PFSK-1 (cell line): ENCODE data around the gene ATOH8.

Source experiments
- POLR2AphosphoS5 ChIP-seq: IDR thresholded peaks from 2 replicates; pipeline ENCODE4 v1.6.1; 2012; ENCODE audit warnings: low read depth, mild to moderate bottlenecking, control low read depth, low read length, moderate library complexity
- TF ChIP-seq, protein P1 (sequence below), 2 experiments: IDR thresholded peaks; 2 replicates each; pipeline versions ENCODE4 v1.6.1 to v1.8.0; 2011 to 2012; ENCODE audit warnings: low read depth in 2 of 2, low read length in 2 of 2, control low read depth in 1 of 2, inconsistent platforms in 1 of 2, mild to moderate bottlenecking in 1 of 2, moderate library complexity in 1 of 2; ENCODE audit not compliant: insufficient read depth in 1 of 2

DNA sequence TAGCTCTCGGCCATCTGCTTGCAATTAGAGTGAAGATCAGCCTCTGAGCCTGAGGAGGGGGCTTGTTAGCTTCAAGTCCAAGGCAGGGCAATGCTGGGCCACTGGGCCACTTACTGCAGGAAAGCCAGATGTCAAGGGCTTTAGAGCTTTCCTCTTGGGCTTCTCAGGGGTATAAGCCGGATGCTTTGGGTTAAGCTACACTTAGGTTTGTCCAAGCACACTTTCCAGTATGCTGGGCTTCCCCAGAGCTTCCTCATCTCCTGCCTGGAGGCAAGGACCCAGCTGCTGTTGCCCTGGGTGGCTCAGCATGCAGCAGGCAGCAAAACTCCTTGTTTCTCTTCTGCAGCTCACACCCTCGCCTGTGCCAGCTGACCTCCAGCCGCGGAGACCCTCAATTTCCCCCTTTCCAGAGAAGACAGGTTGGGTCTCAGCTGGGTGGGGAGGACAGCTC is 29.0 kb upstream of the ATOH8 start:
- no peak for TF ChIP-seq POLR2AphosphoS5
- TF ChIP-seq, protein P1, sequence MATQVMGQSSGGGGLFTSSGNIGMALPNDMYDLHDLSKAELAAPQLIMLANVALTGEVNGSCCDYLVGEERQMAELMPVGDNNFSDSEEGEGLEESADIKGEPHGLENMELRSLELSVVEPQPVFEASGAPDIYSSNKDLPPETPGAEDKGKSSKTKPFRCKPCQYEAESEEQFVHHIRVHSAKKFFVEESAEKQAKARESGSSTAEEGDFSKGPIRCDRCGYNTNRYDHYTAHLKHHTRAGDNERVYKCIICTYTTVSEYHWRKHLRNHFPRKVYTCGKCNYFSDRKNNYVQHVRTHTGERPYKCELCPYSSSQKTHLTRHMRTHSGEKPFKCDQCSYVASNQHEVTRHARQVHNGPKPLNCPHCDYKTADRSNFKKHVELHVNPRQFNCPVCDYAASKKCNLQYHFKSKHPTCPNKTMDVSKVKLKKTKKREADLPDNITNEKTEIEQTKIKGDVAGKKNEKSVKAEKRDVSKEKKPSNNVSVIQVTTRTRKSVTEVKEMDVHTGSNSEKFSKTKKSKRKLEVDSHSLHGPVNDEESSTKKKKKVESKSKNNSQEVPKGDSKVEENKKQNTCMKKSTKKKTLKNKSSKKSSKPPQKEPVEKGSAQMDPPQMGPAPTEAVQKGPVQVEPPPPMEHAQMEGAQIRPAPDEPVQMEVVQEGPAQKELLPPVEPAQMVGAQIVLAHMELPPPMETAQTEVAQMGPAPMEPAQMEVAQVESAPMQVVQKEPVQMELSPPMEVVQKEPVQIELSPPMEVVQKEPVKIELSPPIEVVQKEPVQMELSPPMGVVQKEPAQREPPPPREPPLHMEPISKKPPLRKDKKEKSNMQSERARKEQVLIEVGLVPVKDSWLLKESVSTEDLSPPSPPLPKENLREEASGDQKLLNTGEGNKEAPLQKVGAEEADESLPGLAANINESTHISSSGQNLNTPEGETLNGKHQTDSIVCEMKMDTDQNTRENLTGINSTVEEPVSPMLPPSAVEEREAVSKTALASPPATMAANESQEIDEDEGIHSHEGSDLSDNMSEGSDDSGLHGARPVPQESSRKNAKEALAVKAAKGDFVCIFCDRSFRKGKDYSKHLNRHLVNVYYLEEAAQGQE (IDR thresholded peaks at IDR 0.05; ENCODE audit: insufficient read depth in 1 of 2, low read depth in 2 of 2, low read length in 2 of 2) = no peak
